PC-9 (cell line): ENCODE results near the gene SMAP2. TPM values are rescaled to one million over a fixed set of nuclear protein-coding genes. Genes with fewer than 3 reads are reported as not detected.

Experiments used
- BruUV-seq: library from RNA; stranded (reverse); fragments of 400-500 nt; replicated peaks from 2 replicates; lab custom pipeline; 2021; lab: Mats Ljungman, UMichigan
- CTCF ChIA-PET: fragments of 300-600 bp; sonication (Branson Sonifier 250); formaldehyde crosslinking; loops from one replicate; lab custom pipeline; 2022; ENCODE audit warnings: antibody characterized with exemption; lab: Charles Lee
- POLR2A ChIA-PET: fragments of 300-600 bp; sonication (Branson Sonifier 250); formaldehyde crosslinking; loops from one replicate; lab custom pipeline; 2022; ENCODE audit warnings: antibody characterized with exemption; ENCODE audit not compliant: unreplicated experiment; lab: Charles Lee
- DNase-seq, 2 experiments: peaks; one replicate each; pipeline versions ENCODE4 v3.0.0 to v3.0.0-alpha.2; 2015 to 2022; ENCODE audit warnings: mixed read lengths in 1 of 2
- H2AFZ ChIP-seq: fragments of 200-600 bp; sonication (generic); 2 replicates; pipeline ENCODE4 v1.8.1; 2017; ENCODE audit warnings: antibody characterized with exemption
- H3F3A ChIP-seq: fragments of 200-600 bp; sonication (generic); 2 replicates; pipeline ENCODE4 v1.8.1; 2017; ENCODE audit warnings: antibody characterized with exemption, mild to moderate bottlenecking, low read depth; ENCODE audit not compliant: insufficient read depth
- H3K27ac ChIP-seq: fragments of 200-600 bp; sonication (generic); 2 replicates; pipeline ENCODE4 v1.6.1; 2016; ENCODE audit warnings: mixed run types
- H3K27me3 ChIP-seq: fragments of 200-600 bp; sonication (generic); 2 replicates; pipeline ENCODE4 v1.6.1; 2016; ENCODE audit warnings: low read depth, mixed run types; ENCODE audit not compliant: insufficient read depth
- H3K36me3 ChIP-seq: fragments of 200-600 bp; sonication (generic); 2 replicates; pipeline ENCODE4 v1.6.1; 2016; ENCODE audit warnings: low read depth, mixed run types
- H3K4me1 ChIP-seq: fragments of 200-600 bp; sonication (generic); replicated peaks from 2 replicates; pipeline ENCODE4 v1.6.1; 2016; ENCODE audit warnings: mixed run types; ENCODE audit not compliant: insufficient read depth
- H3K4me2 ChIP-seq: fragments of 200-600 bp; sonication (generic); 2 replicates; pipeline ENCODE4 v1.6.1; 2017; ENCODE audit warnings: mixed run types
- H3K4me3 ChIP-seq: fragments of 200-600 bp; sonication (generic); 2 replicates; pipeline ENCODE4 v1.6.1; 2016; ENCODE audit warnings: mixed run types
- H3K79me2 ChIP-seq: fragments of 200-600 bp; sonication (generic); 2 replicates; pipeline ENCODE4 v1.6.1; 2017; ENCODE audit warnings: low read depth, mixed run types
- H3K9me2 ChIP-seq: fragments of 200-600 bp; sonication (generic); 2 replicates; pipeline ENCODE4 v1.8.1; 2017; ENCODE audit warnings: mild to moderate bottlenecking; ENCODE audit not compliant: insufficient read depth
- H3K9me3 ChIP-seq: fragments of 200-600 bp; sonication (generic); 2 replicates; pipeline ENCODE4 v1.8.1; 2016; ENCODE audit warnings: low read depth; ENCODE audit not compliant: insufficient read depth
- H4K20me1 ChIP-seq: fragments of 200-600 bp; sonication (generic); 2 replicates; pipeline ENCODE4 v1.8.1; 2017; ENCODE audit not compliant: insufficient read depth
- CTCF ChIP-seq: fragments of 200-600 bp; sonication (generic); conservative IDR thresholded peaks from 2 replicates; pipeline ENCODE4 v1.6.1; 2017; ENCODE audit warnings: mixed run types, antibody characterized with exemption, mild to moderate bottlenecking, moderate library complexity
- EZH2 ChIP-seq: fragments of 200-600 bp; sonication (generic); IDR thresholded peaks from 2 replicates; pipeline ENCODE4 v1.8.0; 2017; ENCODE audit warnings: antibody characterized with exemption, low read depth
- intact Hi-C: fragments of 100-400 bp; cut with micrococcal nuclease; formaldehyde crosslinking; loops from one replicate; pipeline ENCODE4 v1.10.0; 2022; ENCODE audit not compliant: unreplicated experiment
- total RNA-seq: library from RNA; stranded (reverse); gene quantifications from 2 replicates; pipeline ENCODE4 v1.2.3, GENCODE V29; 2021

SMAP2 gene
- total RNA-seq, 1 experiment from 2014 or later: 19.7 TPM

- no TSS peak for BruUV-seq
- TF ChIP-seq CTCF (peak; percentile 91), EZH2 (no peak)
- no peaks in the 10 kb centered on the region for H3K36me3 ChIP-seq
- 0 out of 2 replicates have a peak overlapping the region, but pooled peaks have one; percentile 25 for H3K4me2 ChIP-seq
- no peak overlapping the region for H3K4me3 ChIP-seq
- DNase-seq: peak; percentile 32 to 54
- H3K79me2 ChIP-seq: peaks cover 3% of the 10 kb centered on the region; the same call in 1 of the 2 replicates
- H3K9me2 ChIP-seq: no peaks in the 10 kb centered on the region
- H3F3A ChIP-seq: no peaks in the 10 kb centered on the region
- H3K4me1 ChIP-seq: no peaks in the 10 kb centered on the region; the same call in 1 of the 2 replicates
- intact Hi-C loops: loop anchor here (1.0 to 2.0 kb wide), 4 partner anchors 66 to 486 kb away; no protein-coding TSS in a partner anchor
- no peaks in the 10 kb centered on the region for H3K27me3 ChIP-seq
- ChIA-PET CTCF (interaction anchor here (0.6 to 1.6 kb wide), 6 partner anchors 67 to 321 kb away, joined by 3 to 14 read pairs (median 6); no protein-coding TSS in a partner anchor), POLR2A (interaction anchor here (0.6 kb wide), 1 partner anchor 312 kb away, joined by 3 read pairs; no protein-coding TSS in a partner anchor)
- H3K9me3 ChIP-seq: no peaks in the 10 kb centered on the region
- no peaks in the 10 kb centered on the region for H4K20me1 ChIP-seq
- H2AFZ ChIP-seq: no peak overlapping the region; the same call in 1 of the 2 replicates
- H3K27ac ChIP-seq: no peak overlapping the region
Measured at GRCh38 chr1:40404670-40405462, 31.3 kb downstream of the SMAP2 start.

- Histone ChIP-seq H3K4me2 (no peak overlapping the region), H3K9me2 (no peaks in the 10 kb centered on the region), H3K27me3 (no peaks in the 10 kb centered on the region), H2AFZ (no peak overlapping the region), H3K9me3 (no peaks in the 10 kb centered on the region), H3K27ac (no peak overlapping the region), H4K20me1 (no peaks in the 10 kb centered on the region), H3K36me3 (no peaks in the 10 kb centered on the region), H3K4me1 (no peaks in the 10 kb centered on the region; the same call in 1 of the 2 replicates), H3F3A (no peaks in the 10 kb centered on the region), H3K4me3 (no peak overlapping the region), H3K79me2 (no peaks in the 10 kb centered on the region)
- intact Hi-C loops: loop anchor here (2.0 kb wide), 3 partner anchors 67 to 487 kb away; no protein-coding TSS in a partner anchor
- TF ChIP-seq EZH2: no peak
- no peak for TF ChIP-seq CTCF
- CTCF ChIA-PET: interaction anchor here (1.5 kb wide), 1 partner anchor 254 kb away, joined by 7 read pairs; no protein-coding TSS in a partner anchor
- no TSS peak for BruUV-seq
- no peak for DNase-seq
- POLR2A ChIA-PET: no interaction called here
Measured at GRCh38 chr1:40405812-40406211, 32.3 kb downstream of the SMAP2 start.

GRCh38 chr1:40407453-40407852, 33.9 kb downstream of the SMAP2 start:
- H3K9me3 ChIP-seq: no peaks in the 10 kb centered on the region
- H2AFZ ChIP-seq: no peak overlapping the region
- no peaks in the 10 kb centered on the region for H3K27me3 ChIP-seq
- no peaks in the 10 kb centered on the region for H3K9me2 ChIP-seq
- CTCF ChIA-PET: interaction anchor here (0.7 kb wide), 2 partner anchors 52 to 796 kb away, joined by 3 to 4 read pairs; no protein-coding TSS in a partner anchor
- DNase-seq: no peak
- POLR2A ChIA-PET: no interaction called here
- H3K4me1 ChIP-seq: no peaks in the 10 kb centered on the region; the same call in 1 of the 2 replicates
- H3F3A ChIP-seq: no peaks in the 10 kb centered on the region
- H3K4me3 ChIP-seq: no peak overlapping the region
- no peak overlapping the region for H3K4me2 ChIP-seq
- TF ChIP-seq EZH2 (no peak), CTCF (no peak)
- no peaks in the 10 kb centered on the region for H3K36me3 ChIP-seq
- H3K79me2 ChIP-seq: no peaks in the 10 kb centered on the region
- intact Hi-C loops: no loop called here
- no peaks in the 10 kb centered on the region for H4K20me1 ChIP-seq
- H3K27ac ChIP-seq: no peak overlapping the region
- BruUV-seq: no TSS peak
